B cell (primary cell): ENCODE results near the gene PGAP6. TPM values are rescaled to one million over a fixed set of nuclear protein-coding genes. Genes with fewer than 3 reads are reported as not detected.

Experiments
- ATAC-seq: fragments of 200-7000 bp; cut with Tn5 transposase; one replicate; pipeline ENCODE4 v1.10.0; 2021; ENCODE audit warnings: low read depth, mild to moderate bottlenecking, moderate number of reproducible peaks, moderate library complexity
- CTCF ChIA-PET: fragments of 350-600 bp; sonication (Branson Sonifier 250); formaldehyde crosslinking; loops from one replicate; lab custom pipeline; 2021; ENCODE audit warnings: antibody characterized with exemption, inconsistent platforms; lab: Charles Lee
- POLR2A ChIA-PET: fragments of 350-600 bp; sonication (Branson Sonifier 250); formaldehyde crosslinking; loops from one replicate; lab custom pipeline; 2021; ENCODE audit warnings: antibody characterized with exemption; lab: Charles Lee
- DNase-seq: peaks from one replicate; pipeline ENCODE4 v3.0.0; 2013
- H2AFZ ChIP-seq: 2 replicates; pipeline ENCODE4 v1.6.1; 2012; ENCODE audit warnings: mild to moderate bottlenecking, low read depth, low read length; ENCODE audit not compliant: insufficient read depth, poor library complexity, severe bottlenecking
- H3K27ac ChIP-seq, 2 donors: 1 replicate in 1 of 2; 2 replicates in 1 of 2; pipeline ENCODE4 v1.5.1; 2012 to 2013; ENCODE audit warnings: low read length in 2 of 2, mild to moderate bottlenecking in 2 of 2, moderate library complexity in 1 of 2
- H3K27me3 ChIP-seq, 4 experiments: fragments of 200-600 bp in 1 of 4; sonication (generic) in 1 of 4; replicated peaks in 1 of 4; 1 replicate in 2 of 4; 2 replicates in 2 of 4; pipeline versions ENCODE4 v1.6.1 to v1.7.0; 2013 to 2016; ENCODE audit warnings: low read length in 3 of 4, mild to moderate bottlenecking in 2 of 4, mixed read lengths in 1 of 4, moderate library complexity in 1 of 4; ENCODE audit not compliant: insufficient read depth in 4 of 4, control insufficient read depth in 3 of 4; ENCODE audit errors: control extremely low read depth in 1 of 4
- H3K36me3 ChIP-seq, 2 experiments: replicated peaks in 1 of 2; 1 replicate in 1 of 2; 2 replicates in 1 of 2; pipeline versions ENCODE4 v1.6.1 to v1.7.1; 2013; ENCODE audit warnings: low read length in 1 of 2; ENCODE audit not compliant: insufficient read depth in 2 of 2, control insufficient read depth in 1 of 2; ENCODE audit errors: control extremely low read depth in 1 of 2, extremely low read depth in 1 of 2
- H3K4me1 ChIP-seq, 2 donors: fragments of 200-600 bp in 1 of 2; sonication (generic) in 1 of 2; 1 replicate in 1 of 2; 2 replicates in 1 of 2; pipeline versions ENCODE4 v1.5.1 to v1.6.1; 2013 to 2017; ENCODE audit warnings: low read length in 2 of 2; ENCODE audit not compliant: control insufficient read depth in 2 of 2, insufficient read depth in 2 of 2
- H3K4me2 ChIP-seq: replicated peaks from 2 replicates; pipeline ENCODE3; 2012; ENCODE audit warnings: mild to moderate bottlenecking, low read depth, low read length; ENCODE audit not compliant: poor library complexity, severe bottlenecking
- H3K4me3 ChIP-seq, 5 experiments: fragments of 200-600 bp in 1 of 5; sonication (generic) in 1 of 5; 1 replicate in 3 of 5; 2 replicates in 2 of 5; pipeline versions ENCODE4 v1.5.1 to v1.7.0; 2011 to 2016; ENCODE audit warnings: low read length in 4 of 5, mild to moderate bottlenecking in 4 of 5, low read depth in 2 of 5, control low read depth in 1 of 5, moderate library complexity in 1 of 5; ENCODE audit not compliant: insufficient read depth in 1 of 5; ENCODE audit errors: control extremely low read depth in 1 of 5, extremely low read depth in 1 of 5
- H3K79me2 ChIP-seq: fragments of 200-600 bp; sonication (generic); one replicate; pipeline ENCODE4 v1.6.0; 2016; ENCODE audit warnings: low read length; ENCODE audit not compliant: control insufficient read depth, insufficient read depth
- H3K9ac ChIP-seq: fragments of 200-600 bp; sonication (generic); 2 replicates; pipeline ENCODE4 v1.6.1; 2017; ENCODE audit warnings: mild to moderate bottlenecking, low read length, moderate library complexity
- H3K9me3 ChIP-seq, 3 donors: one replicate each; pipeline versions ENCODE4 v1.6.1 to v1.7.1; 2013; ENCODE audit warnings: low read length in 2 of 3; ENCODE audit not compliant: control insufficient read depth in 2 of 3, insufficient read depth in 1 of 3; ENCODE audit errors: control extremely low read depth in 1 of 3
- H4K20me1 ChIP-seq: 2 replicates; pipeline ENCODE4 v1.6.0; 2012; ENCODE audit warnings: mild to moderate bottlenecking, low read length; ENCODE audit not compliant: insufficient read depth, control insufficient read depth, poor library complexity, severe bottlenecking
- H3K27ac Mint-ChIP-seq: one replicate; pipeline ENCODE4 v1.8.0; 2021; ENCODE audit warnings: mixed read lengths
- H3K27me3 Mint-ChIP-seq: one replicate; pipeline ENCODE4 v1.8.0; 2021; ENCODE audit warnings: mixed read lengths
- H3K4me1 Mint-ChIP-seq: one replicate; pipeline ENCODE4 v1.8.0; 2021; ENCODE audit warnings: mixed read lengths
- H3K4me3 Mint-ChIP-seq: one replicate; pipeline ENCODE4 v1.8.0; 2021; ENCODE audit warnings: mixed read lengths
- H3K9me3 Mint-ChIP-seq: one replicate; pipeline ENCODE4 v1.8.0; 2022; ENCODE audit warnings: mixed read lengths; ENCODE audit not compliant: insufficient read depth
- EZH2 ChIP-seq: IDR thresholded peaks from 2 replicates; pipeline ENCODE4 v1.6.1; 2012; ENCODE audit warnings: borderline replicate concordance, low read depth, mild to moderate bottlenecking, moderate library complexity, low read length; ENCODE audit not compliant: insufficient read depth, poor library complexity, severe bottlenecking
- WGBS: methylation state at CpG from one replicate; pipeline ENCODE4 v1.1.5; 2013; ENCODE audit warnings: missing lambda C conversion rate; ENCODE audit not compliant: insufficient coverage; 5-methylcytosine and 5-hydroxymethylcytosine counted together
- intact Hi-C: fragments of 100-400 bp; cut with micrococcal nuclease; formaldehyde crosslinking; loops from one replicate; pipeline ENCODE4 v1.10.0; 2022
- polyA plus RNA-seq: library from polyadenylated mRNA; depleted of rRNA; stranded (reverse); fragments of >200 nt; gene quantifications from 2 replicates; pipeline ENCODE4 v1.2.3, GENCODE V29; 2012
- total RNA-seq, 2 donors: library from RNA; stranded (reverse); fragments of 120-200 nt in 1 of 2; gene quantifications; 1 replicate in 1 of 2; 2 replicates in 1 of 2; pipeline versions ENCODE4 v1.2.3 to v1.2.4, GENCODE V29; 2013 to 2022
- TF ChIP-seq, protein P1 (sequence below): fragments of 200-600 bp; IDR thresholded peaks from one replicate; pipeline ENCODE4 v1.8.0; 2022; ENCODE audit warnings: antibody characterized with exemption, mild to moderate bottlenecking

The PGAP6 gene
- total and polyA plus RNA-seq, 2 donors (not counting 1 experiment from before 2014, with no cell fraction given): 47.4 to 158 TPM

DNA sequence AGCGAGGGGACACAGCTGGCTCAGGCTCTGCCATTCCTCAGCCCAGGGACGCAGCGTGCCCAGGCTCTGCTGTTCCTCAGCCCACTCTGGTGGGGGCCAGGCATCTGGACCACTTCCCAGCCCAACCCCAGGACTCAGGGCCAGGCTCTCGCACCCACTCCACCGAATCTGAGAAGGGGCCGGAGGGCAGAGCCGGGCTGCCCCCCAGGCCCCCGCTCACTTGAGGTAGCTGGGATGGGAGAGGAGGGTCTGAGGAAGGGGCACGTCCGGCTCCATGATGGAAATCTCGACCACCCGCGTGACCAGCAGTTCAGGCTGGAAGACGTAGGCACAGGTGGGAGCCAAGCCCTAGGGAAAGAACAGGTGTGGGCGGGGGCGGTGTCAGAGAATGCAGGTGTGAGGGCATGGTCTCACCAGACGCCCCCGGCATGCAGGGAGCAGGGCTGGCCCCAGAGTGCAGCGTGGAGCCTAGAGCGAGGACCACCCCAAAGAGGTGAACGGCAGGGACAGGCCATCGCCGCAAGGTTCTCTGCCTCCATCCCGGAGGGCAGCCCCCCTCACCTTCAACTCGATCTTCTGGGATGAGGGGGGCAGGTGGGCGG lies 4.9 kb downstream of the PGAP6 start:
- DNase-seq (no peak), ATAC-seq (no peak)
- ChIA-PET POLR2A (no interaction called here), CTCF (no interaction called here)
- no peak overlapping the region for H3K27ac Mint-ChIP-seq
- TF ChIP-seq EZH2: no peak
- TF ChIP-seq, protein P1, sequence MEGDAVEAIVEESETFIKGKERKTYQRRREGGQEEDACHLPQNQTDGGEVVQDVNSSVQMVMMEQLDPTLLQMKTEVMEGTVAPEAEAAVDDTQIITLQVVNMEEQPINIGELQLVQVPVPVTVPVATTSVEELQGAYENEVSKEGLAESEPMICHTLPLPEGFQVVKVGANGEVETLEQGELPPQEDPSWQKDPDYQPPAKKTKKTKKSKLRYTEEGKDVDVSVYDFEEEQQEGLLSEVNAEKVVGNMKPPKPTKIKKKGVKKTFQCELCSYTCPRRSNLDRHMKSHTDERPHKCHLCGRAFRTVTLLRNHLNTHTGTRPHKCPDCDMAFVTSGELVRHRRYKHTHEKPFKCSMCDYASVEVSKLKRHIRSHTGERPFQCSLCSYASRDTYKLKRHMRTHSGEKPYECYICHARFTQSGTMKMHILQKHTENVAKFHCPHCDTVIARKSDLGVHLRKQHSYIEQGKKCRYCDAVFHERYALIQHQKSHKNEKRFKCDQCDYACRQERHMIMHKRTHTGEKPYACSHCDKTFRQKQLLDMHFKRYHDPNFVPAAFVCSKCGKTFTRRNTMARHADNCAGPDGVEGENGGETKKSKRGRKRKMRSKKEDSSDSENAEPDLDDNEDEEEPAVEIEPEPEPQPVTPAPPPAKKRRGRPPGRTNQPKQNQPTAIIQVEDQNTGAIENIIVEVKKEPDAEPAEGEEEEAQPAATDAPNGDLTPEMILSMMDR: no peak
- Histone ChIP-seq H3K4me3 (no peak overlapping the region), H3K4me2 (no peak overlapping the region), H4K20me1 (peaks cover 18% of the 10 kb centered on the region), H3K27me3 (no peaks in the 10 kb centered on the region), H3K9ac (no peak overlapping the region), H2AFZ (no peak overlapping the region), H3K27ac (no peak overlapping the region), H3K4me1 (peaks cover 5 to 15% of the 10 kb centered on the region in 2 donors), H3K79me2 (peaks cover 32% of the 10 kb centered on the region), H3K36me3 (peaks cover 0 to 30% of the 10 kb centered on the region in 2 experiments), H3K9me3 (no peaks in the 10 kb centered on the region)
- no peaks in the 10 kb centered on the region for H3K27me3 Mint-ChIP-seq
- intact Hi-C loops: no loop called here
- no peak overlapping the region for H3K4me3 Mint-ChIP-seq
- peaks cover 3% of the 10 kb centered on the region for H3K4me1 Mint-ChIP-seq
- WGBS: 95% methylated on average over 18 of the region's 26 CpGs
- H3K9me3 Mint-ChIP-seq: no peaks in the 10 kb centered on the region

DNA sequence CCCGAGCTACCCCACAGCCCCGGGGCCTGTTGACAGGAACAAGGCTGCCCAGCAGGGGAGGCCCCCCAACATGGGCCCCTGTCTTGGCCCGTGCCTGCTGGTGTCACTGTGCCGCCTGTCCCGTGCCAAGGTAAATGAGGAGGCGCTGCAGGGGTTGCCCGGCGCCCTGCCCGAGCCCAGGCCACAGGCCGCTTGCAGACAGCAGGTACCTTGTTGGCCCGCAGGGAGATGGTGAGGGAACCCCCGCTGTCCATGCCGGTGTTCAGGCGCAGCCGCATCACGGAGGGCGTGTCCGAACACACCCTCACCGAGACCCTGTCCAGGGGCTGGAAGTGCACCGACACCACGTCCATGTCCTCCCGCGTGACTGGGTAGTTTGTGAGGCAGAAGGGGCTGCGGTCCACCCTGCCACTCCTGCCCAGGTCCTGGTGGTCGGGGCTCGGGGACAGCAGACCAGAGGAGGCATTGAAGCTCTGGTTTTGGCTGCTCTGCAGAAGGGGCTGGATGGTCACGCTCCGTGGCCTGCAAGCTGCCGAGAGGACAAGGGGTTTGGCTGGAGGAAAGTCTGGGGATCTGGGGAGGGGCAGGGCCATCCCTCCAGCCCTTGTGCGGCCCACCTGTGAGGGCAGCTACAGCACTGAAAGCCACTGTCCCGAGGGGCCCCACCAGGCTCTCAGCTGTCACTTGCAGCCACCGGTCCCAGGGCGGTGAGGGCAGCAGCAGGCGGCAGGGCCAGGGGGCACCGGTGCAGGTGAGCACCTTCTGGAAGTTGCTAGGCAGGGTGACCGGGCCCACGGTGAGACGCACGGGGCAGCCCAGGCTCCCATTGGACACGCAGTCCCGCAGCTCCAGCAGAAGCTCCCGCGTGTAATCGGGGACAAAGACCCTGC lies 5.6 kb downstream of the PGAP6 start:
- Histone ChIP-seq H3K4me2 (no peak overlapping the region), H3K4me3 (no peak overlapping the region), H3K79me2 (peaks cover 29% of the 10 kb centered on the region), H3K27ac (no peak overlapping the region), H2AFZ (no peak overlapping the region), H3K9ac (no peak overlapping the region), H4K20me1 (peaks cover 17% of the 10 kb centered on the region), H3K4me1 (peaks cover 5 to 15% of the 10 kb centered on the region in 2 donors), H3K9me3 (no peaks in the 10 kb centered on the region), H3K27me3 (no peaks in the 10 kb centered on the region), H3K36me3 (peaks cover 0 to 34% of the 10 kb centered on the region in 2 experiments)
- Mint-ChIP-seq H3K9me3 (no peaks in the 10 kb centered on the region), H3K4me3 (no peak overlapping the region), H3K27me3 (no peaks in the 10 kb centered on the region), H3K27ac (no peak overlapping the region), H3K4me1 (peaks cover 5% of the 10 kb centered on the region)
- intact Hi-C loops: no loop called here
- DNase-seq: no peak
- WGBS: 97% methylated on average over 44 of the region's 44 CpGs
- ATAC-seq: no peak
- CTCF ChIA-PET: no interaction called here
- POLR2A ChIA-PET: no interaction called here
- no peak for TF ChIP-seq EZH2
- TF ChIP-seq, protein P1: no peak
